ENCODE data around the gene MME.

Gene MME

GRCh38 chr3:155178810-155179436, 98.8 kb downstream of the MME start:
- H3K9me3 ChIP-seq: no peaks in the 10 kb centered on the region
- no peak overlapping the region for H3K27ac ChIP-seq
- H3K4me1 ChIP-seq: no peaks in the 10 kb centered on the region
- no peaks in the 10 kb centered on the region for H3K27me3 ChIP-seq
- TF ChIP-seq CTCF (IDR thresholded peaks at IDR 0.05): no peak
- no peaks in the 10 kb centered on the region for H3K36me3 ChIP-seq
- DNase-seq: no peak
- H3K4me3 ChIP-seq: no peak overlapping the region
- intact Hi-C loops (cut with DNase I; ENCODE audit: low total_unique reads): no loop called here

GRCh38 chr3:155179437-155179827, 99.3 kb downstream of the MME start:
- Histone ChIP-seq H3K27me3 (no peaks in the 10 kb centered on the region), H3K9me3 (no peaks in the 10 kb centered on the region), H3K36me3 (no peaks in the 10 kb centered on the region), H3K4me3 (no peak overlapping the region), H3K4me1 (no peaks in the 10 kb centered on the region), H3K27ac (no peak overlapping the region)
- no peak for TF ChIP-seq CTCF (IDR thresholded peaks at IDR 0.05)
- intact Hi-C loops (cut with DNase I; ENCODE audit: low total_unique reads): no loop called here
- no peak for DNase-seq

DNA sequence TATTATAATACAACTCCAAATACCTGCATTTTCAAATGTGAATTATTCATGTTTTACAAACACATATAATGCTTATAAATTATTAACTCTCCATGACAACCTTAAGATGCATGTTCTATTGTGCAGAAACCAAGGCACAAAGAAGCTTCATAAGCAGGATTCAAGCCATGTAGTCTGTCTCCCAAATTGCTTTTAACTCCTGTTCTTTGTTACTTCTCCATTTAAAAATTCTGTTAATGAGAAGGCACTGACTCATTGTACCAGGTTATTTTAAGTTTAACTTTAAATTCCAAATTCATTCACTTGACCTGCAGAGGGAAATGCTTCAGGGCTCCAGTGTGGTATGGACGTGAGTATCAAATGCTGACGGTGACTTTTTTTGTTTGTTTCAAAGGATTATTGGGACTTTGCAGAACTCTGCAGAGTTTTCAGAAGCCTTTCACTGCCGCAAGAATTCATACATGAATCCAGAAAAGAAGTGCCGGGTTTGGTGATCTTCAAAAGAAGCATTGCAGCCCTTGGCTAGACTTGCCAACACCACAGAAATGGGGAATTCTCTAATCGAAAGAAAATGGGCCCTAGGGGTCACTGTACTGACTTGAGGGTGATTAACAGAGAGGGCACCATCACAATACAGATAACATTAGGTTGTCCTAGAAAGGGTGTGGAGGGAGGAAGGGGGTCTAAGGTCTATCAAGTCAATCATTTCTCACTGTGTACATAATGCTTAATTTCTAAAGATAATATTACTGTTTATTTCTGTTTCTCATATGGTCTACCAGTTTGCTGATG, 100.0 kb downstream of the MME start:
- no peaks in the 10 kb centered on the region for H3K36me3 ChIP-seq
- intact Hi-C loops (cut with DNase I; ENCODE audit: low total_unique reads): no loop called here
- no peak for TF ChIP-seq CTCF (IDR thresholded peaks at IDR 0.05)

GRCh38 chr3:155182467-155182866, 102.3 kb downstream of the MME start:
- intact Hi-C loops (cut with DNase I; ENCODE audit: low total_unique reads): no loop called here
- no peak for TF ChIP-seq CTCF (IDR thresholded peaks at IDR 0.05)
- H3K9me3 ChIP-seq: no peaks in the 10 kb centered on the region
- no peaks in the 10 kb centered on the region for H3K36me3 ChIP-seq
- H3K4me3 ChIP-seq: no peak overlapping the region
- H3K27ac ChIP-seq: no peak overlapping the region
- no peaks in the 10 kb centered on the region for H3K4me1 ChIP-seq
- no peak for DNase-seq
- H3K27me3 ChIP-seq: no peaks in the 10 kb centered on the region

More for the DNA sequence above, 100.0 kb downstream of the MME start:
- Histone ChIP-seq H3K27ac (no peak overlapping the region), H3K9me3 (no peaks in the 10 kb centered on the region), H3K4me1 (no peaks in the 10 kb centered on the region), H3K4me3 (no peak overlapping the region), H3K27me3 (no peaks in the 10 kb centered on the region)
- no peak for DNase-seq

- H3K36me3 ChIP-seq: no peaks in the 10 kb centered on the region
Observed at GRCh38 chr3:155184011-155184410, 103.9 kb downstream of the MME start.

More at GRCh38 chr3:155184011-155184410, 103.9 kb downstream of the MME start:
- Histone ChIP-seq H3K4me1 (no peaks in the 10 kb centered on the region), H3K27ac (no peak overlapping the region), H3K4me3 (no peak overlapping the region), H3K9me3 (no peaks in the 10 kb centered on the region), H3K27me3 (no peaks in the 10 kb centered on the region)
- intact Hi-C loops (cut with DNase I; ENCODE audit: low total_unique reads): no loop called here
- no peak for TF ChIP-seq CTCF (IDR thresholded peaks at IDR 0.05)
- no peak for DNase-seq

Measured in tibial artery (tissue), 4 donors.